ENCODE results near the gene SDCCAG8. TPM values are rescaled to one million over a fixed set of nuclear protein-coding genes. Genes with fewer than 3 reads are reported as not detected.
A peak's percentile ranks its signal among the peaks of the same experiment; 100 is the strongest.

Gene SDCCAG8
- total RNA-seq, 4 donors from 2014 or later: 30.3 to 131 (median 55.4) TPM

GRCh38 chr1:243346468-243346867, 90.6 kb downstream of the SDCCAG8 start:
- Histone ChIP-seq H3K27ac (no peak overlapping the region), H3K4me1 (no peaks in the 10 kb centered on the region), H3K27me3 (no peaks in the 10 kb centered on the region), H3K36me3 (peaks cover 0 to 6% (median 0%) of the 10 kb centered on the region in 3 donors), H3K4me3 (no peak overlapping the region), H3K9me3 (no peaks in the 10 kb centered on the region)
- TF ChIP-seq POLR2A (IDR thresholded peaks at IDR 0.05): no peak
- no peak for TF ChIP-seq CTCF (IDR thresholded peaks at IDR 0.05)
- no peak for DNase-seq

GRCh38 chr1:243348331-243348730, 92.5 kb downstream of the SDCCAG8 start:
- Histone ChIP-seq H3K9me3 (no peaks in the 10 kb centered on the region), H3K4me1 (no peaks in the 10 kb centered on the region), H3K27ac (no peak overlapping the region), H3K36me3 (peaks cover 0 to 6% (median 0%) of the 10 kb centered on the region in 3 donors), H3K27me3 (no peaks in the 10 kb centered on the region), H3K4me3 (no peak overlapping the region)
- no peak for DNase-seq
- TF ChIP-seq CTCF (IDR thresholded peaks at IDR 0.05) (no peak), POLR2A (IDR thresholded peaks at IDR 0.05) (no peak)

GRCh38 chr1:243349128-243349527, 93.3 kb downstream of the SDCCAG8 start:
- no peaks in the 10 kb centered on the region for H3K9me3 ChIP-seq
- no peaks in the 10 kb centered on the region for H3K27me3 ChIP-seq
- H3K36me3 ChIP-seq: peaks cover 0 to 6% (median 0%) of the 10 kb centered on the region in 3 donors
- H3K27ac ChIP-seq: no peak overlapping the region
- no peak overlapping the region for H3K4me3 ChIP-seq
- TF ChIP-seq POLR2A (IDR thresholded peaks at IDR 0.05) (no peak), CTCF (IDR thresholded peaks at IDR 0.05) (no peak)
- H3K4me1 ChIP-seq: no peaks in the 10 kb centered on the region
- DNase-seq: no peak

- peaks cover 0 to 6% (median 0%) of the 10 kb centered on the region in 3 donors for H3K36me3 ChIP-seq
- no peaks in the 10 kb centered on the region for H3K27me3 ChIP-seq
- no peaks in the 10 kb centered on the region for H3K4me1 ChIP-seq
- no peak for DNase-seq
- TF ChIP-seq POLR2A (IDR thresholded peaks at IDR 0.05): no peak
- no peak for TF ChIP-seq CTCF (IDR thresholded peaks at IDR 0.05)
- no peaks in the 10 kb centered on the region for H3K9me3 ChIP-seq
- H3K4me3 ChIP-seq: no peak overlapping the region
- H3K27ac ChIP-seq: no peak overlapping the region
Observed at GRCh38 chr1:243351337-243351736, 95.5 kb downstream of the SDCCAG8 start.

GRCh38 chr1:243354511-243355153, 98.8 kb downstream of the SDCCAG8 start:
- Histone ChIP-seq H3K4me1 (no peaks in the 10 kb centered on the region), H3K27ac (peak overlapping the region in 1 of 4 donors; percentile 4), H3K27me3 (no peaks in the 10 kb centered on the region), H3K4me3 (peak overlapping the region in 3 of 4 donors; percentile 7 to 22 (median 18)), H3K9me3 (no peaks in the 10 kb centered on the region), H3K36me3 (no peaks in the 10 kb centered on the region)
- no peak for DNase-seq
- TF ChIP-seq POLR2A (IDR thresholded peaks at IDR 0.05): no peak
- TF ChIP-seq CTCF (IDR thresholded peaks at IDR 0.05): no peak

Measured in Peyer's patch (tissue), 4 donors.